SK-N-SH (cell line): ENCODE measurements around the gene MED27. TPM values are rescaled to one million over a fixed set of nuclear protein-coding genes. Genes with fewer than 3 reads are reported as not detected.

Experiments
- CTCF ChIA-PET: fragments of 300-600, 350-600 bp; formaldehyde crosslinking; extraction: SDS; loops from one replicate; lab custom pipeline; 2021; lab: Yijun Ruan, JAX
- POLR2A ChIA-PET: fragments of 350-600 bp; sonication (Branson Sonifier 250); formaldehyde crosslinking; extraction: SDS; loops from one replicate; lab custom pipeline; 2020; ENCODE audit warnings: antibody characterized with exemption, inconsistent platforms; lab: Yijun Ruan, JAX
- DNase-seq: peaks from one replicate; pipeline ENCODE4 v3.0.0; 2012
- H2AFZ ChIP-seq: fragments of 200-600 bp; sonication (generic); 2 replicates; pipeline ENCODE4 v1.8.1; 2016; ENCODE audit warnings: antibody characterized with exemption, mild to moderate bottlenecking, low read depth
- H3F3A ChIP-seq: fragments of 200-600 bp; sonication (generic); replicated peaks from 2 replicates; pipeline ENCODE3; 2016; ENCODE audit warnings: antibody characterized with exemption, mild to moderate bottlenecking; ENCODE audit not compliant: insufficient read depth
- H3K27ac ChIP-seq, 2 experiments: fragments of 200-500 bp in 1 of 2; fragments of 200-600 bp in 1 of 2; sonication (Bioruptor generic) in 1 of 2; sonication (generic), shearing (Covaris generic) in 1 of 2; 2 replicates each; pipeline versions ENCODE4 v1.5.1 to v1.6.1; 2014 to 2016; ENCODE audit warnings: low read depth in 2 of 2, inconsistent platforms in 1 of 2, low read length in 1 of 2, mild to moderate bottlenecking in 1 of 2, mixed read lengths in 1 of 2
- H3K27me3 ChIP-seq: fragments of 200-600 bp; sonication (generic), shearing (Covaris generic); 2 replicates; pipeline ENCODE4 v1.6.1; 2016; ENCODE audit warnings: mixed run types; ENCODE audit not compliant: insufficient read depth
- H3K36me3 ChIP-seq, 2 experiments: fragments of 200-500 bp in 1 of 2; fragments of 200-600 bp in 1 of 2; sonication (Bioruptor generic) in 1 of 2; sonication (generic) in 1 of 2; replicated peaks in 1 of 2; 2 replicates each; pipeline versions ENCODE3 to v1.5.1; 2014 to 2016; ENCODE audit warnings: low read length in 1 of 2, mild to moderate bottlenecking in 1 of 2; ENCODE audit not compliant: insufficient read depth in 2 of 2, control insufficient read depth in 1 of 2
- H3K4me1 ChIP-seq, 2 experiments: fragments of 200-500 bp in 1 of 2; fragments of 200-600 bp in 1 of 2; sonication (Bioruptor generic) in 1 of 2; sonication (generic), shearing (Covaris generic) in 1 of 2; 2 replicates each; pipeline versions ENCODE4 v1.5.1 to v1.6.1; 2014 to 2016; ENCODE audit warnings: low read depth in 1 of 2, low read length in 1 of 2, mixed run types in 1 of 2; ENCODE audit not compliant: insufficient read depth in 2 of 2, control insufficient read depth in 1 of 2
- H3K4me2 ChIP-seq: fragments of 200-600 bp; sonication (generic), shearing (Covaris generic); 2 replicates; pipeline ENCODE4 v1.6.1; 2017; ENCODE audit warnings: mixed run types
- H3K4me3 ChIP-seq, 2 experiments: fragments of 200-500 bp in 1 of 2; fragments of 200-600 bp in 1 of 2; sonication (Bioruptor generic) in 1 of 2; sonication (generic), shearing (Covaris generic) in 1 of 2; 2 replicates each; pipeline versions ENCODE4 v1.5.1 to v1.8.1; 2014 to 2016; ENCODE audit warnings: low read depth in 2 of 2, inconsistent platforms in 1 of 2, low read length in 1 of 2, mild to moderate bottlenecking in 1 of 2, mixed read lengths in 1 of 2, moderate library complexity in 1 of 2
- H3K79me2 ChIP-seq: fragments of 200-600 bp; sonication (generic); 2 replicates; pipeline ENCODE4 v1.8.1; 2017; ENCODE audit warnings: mild to moderate bottlenecking; ENCODE audit not compliant: insufficient read depth
- H3K9ac ChIP-seq: fragments of 200-600 bp; sonication (generic); 2 replicates; pipeline ENCODE4 v1.6.1; 2017; ENCODE audit warnings: mixed run types
- H3K9me2 ChIP-seq: fragments of 200-600 bp; sonication (generic); 2 replicates; pipeline ENCODE4 v1.6.1; 2017; ENCODE audit warnings: mixed run types
- H3K9me3 ChIP-seq: fragments of 200-600 bp; sonication (generic); 2 replicates; pipeline ENCODE4 v1.6.1; 2017; ENCODE audit warnings: mixed run types, mild to moderate bottlenecking, moderate library complexity
- H4K20me1 ChIP-seq: fragments of 200-600 bp; sonication (generic); 2 replicates; pipeline ENCODE4 v1.6.1; 2017; ENCODE audit warnings: mild to moderate bottlenecking, mixed run types; ENCODE audit not compliant: insufficient read depth
- ELF1 ChIP-seq: IDR thresholded peaks from 2 replicates; pipeline ENCODE4 v1.4.0; 2012
- EP300 ChIP-seq, 2 experiments: IDR thresholded peaks; 2 replicates each; pipeline versions ENCODE4 v1.4.0 to v1.6.1; 2012; ENCODE audit warnings: borderline replicate concordance in 1 of 2, low read depth in 1 of 2, low read length in 1 of 2
- EZH2phosphoT487 ChIP-seq: fragments of 200-600 bp; sonication (generic); IDR thresholded peaks from 2 replicates; pipeline ENCODE4 v1.6.1; 2017; ENCODE audit warnings: low read depth, mixed run types, mild to moderate bottlenecking, antibody characterized with exemption, moderate library complexity, borderline replicate concordance
- RCOR1 ChIP-seq: fragments of 150-350 bp; IDR thresholded peaks from 2 replicates; pipeline ENCODE4 v1.6.1; 2017; ENCODE audit warnings: antibody characterized with exemption, low read length
- RXRA ChIP-seq: IDR thresholded peaks from 2 replicates; pipeline ENCODE4 v1.4.0; 2012; ENCODE audit warnings: low read depth, mild to moderate bottlenecking, borderline replicate concordance
- TAF1 ChIP-seq: IDR thresholded peaks from 2 replicates; pipeline ENCODE4 v1.6.1; 2012; ENCODE audit warnings: low read depth, mild to moderate bottlenecking, low read length, moderate library complexity, borderline replicate concordance
- YY1 ChIP-seq: IDR thresholded peaks from 2 replicates; pipeline ENCODE4 v1.4.0; 2012; ENCODE audit warnings: low read depth, mild to moderate bottlenecking
- WGBS: methylation state at CpG from one replicate; pipeline ENCODE4 v1.1.6; 2017; ENCODE audit warnings: low lambda C conversion rate; 5-methylcytosine and 5-hydroxymethylcytosine counted together
- polyA plus RNA-seq, 3 experiments: library from polyadenylated mRNA; depleted of rRNA; stranded (reverse); fragments of >200 nt; gene quantifications; 2 replicates each; pipeline ENCODE4 v1.2.3, GENCODE V29; 2012
- TF ChIP-seq, protein P1 (sequence below): IDR thresholded peaks from 2 replicates; pipeline ENCODE4; 2012
- TF ChIP-seq, protein P2 (sequence below): IDR thresholded peaks from 2 replicates; pipeline ENCODE4 v1.4.0; 2012; ENCODE audit warnings: low read depth, borderline replicate concordance
- TF ChIP-seq, protein P3 (sequence below): fragments of 200-600 bp; sonication (generic); IDR thresholded peaks from 2 replicates; pipeline ENCODE4 v1.6.1; 2017; ENCODE audit warnings: antibody characterized with exemption, mild to moderate bottlenecking, moderate library complexity
- TF ChIP-seq, protein P4 (sequence below): fragments of 150-350 bp; IDR thresholded peaks from 2 replicates; pipeline ENCODE4 v1.6.1; 2017; ENCODE audit warnings: antibody characterized with exemption, low read length, low read depth, borderline replicate concordance

MED27 gene
- polyA plus RNA-seq, 1 of the 3 experiments (the other 2 are of a cell fraction) = 35.0 TPM

DNA sequence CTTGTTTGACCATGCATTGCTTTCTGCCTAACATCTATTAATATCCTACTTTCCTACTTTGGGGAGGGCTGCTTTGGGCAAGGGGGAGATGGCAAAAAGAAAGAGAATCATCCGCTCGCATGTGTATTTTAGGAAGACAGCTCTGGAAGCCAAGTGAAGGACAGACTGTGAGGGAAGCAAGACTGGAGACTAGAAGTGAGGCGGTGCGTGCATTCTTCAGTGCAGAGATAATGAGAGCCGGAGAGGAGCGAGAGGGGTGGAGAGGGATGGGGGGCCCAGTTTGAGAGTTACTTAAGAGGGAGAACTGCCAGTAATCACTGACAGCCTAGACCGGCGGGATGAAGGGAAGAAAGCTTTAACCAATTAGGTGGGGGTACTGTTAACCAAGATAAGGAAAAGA lies 188.1 kb downstream of the MED27 start:
- Histone ChIP-seq H4K20me1 (no peaks in the 10 kb centered on the region), H3K9me2 (no peaks in the 10 kb centered on the region), H3K4me3 (no peak overlapping the region), H2AFZ (no peak overlapping the region), H3K9ac (no peak overlapping the region), H3K79me2 (no peaks in the 10 kb centered on the region), H3K27me3 (no peaks in the 10 kb centered on the region), H3K27ac (peak overlapping the region in 1 of 2 experiments; percentile 95; a peak in 1 of 4 replicates), H3K9me3 (no peaks in the 10 kb centered on the region), H3K4me2 (no peak overlapping the region), H3K36me3 (peaks cover 2 to 12% of the 10 kb centered on the region in 2 experiments), H3F3A (no peaks in the 10 kb centered on the region), H3K4me1 (peaks cover 2 to 42% of the 10 kb centered on the region in 2 experiments; a peak in 2 of 4 replicates)
- ChIA-PET POLR2A (no interaction called here), CTCF (interaction anchor here (0.6 to 0.7 kb wide), 2 partner anchors 13 to 82 kb away, joined by 3 read pairs; no protein-coding TSS in a partner anchor)
- TF ChIP-seq, protein P1, sequence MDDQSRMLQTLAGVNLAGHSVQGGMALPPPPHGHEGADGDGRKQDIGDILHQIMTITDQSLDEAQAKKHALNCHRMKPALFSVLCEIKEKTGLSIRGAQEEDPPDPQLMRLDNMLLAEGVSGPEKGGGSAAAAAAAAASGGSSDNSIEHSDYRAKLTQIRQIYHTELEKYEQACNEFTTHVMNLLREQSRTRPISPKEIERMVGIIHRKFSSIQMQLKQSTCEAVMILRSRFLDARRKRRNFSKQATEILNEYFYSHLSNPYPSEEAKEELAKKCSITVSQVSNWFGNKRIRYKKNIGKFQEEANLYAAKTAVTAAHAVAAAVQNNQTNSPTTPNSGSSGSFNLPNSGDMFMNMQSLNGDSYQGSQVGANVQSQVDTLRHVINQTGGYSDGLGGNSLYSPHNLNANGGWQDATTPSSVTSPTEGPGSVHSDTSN = no peak
- TF ChIP-seq, protein P2, sequence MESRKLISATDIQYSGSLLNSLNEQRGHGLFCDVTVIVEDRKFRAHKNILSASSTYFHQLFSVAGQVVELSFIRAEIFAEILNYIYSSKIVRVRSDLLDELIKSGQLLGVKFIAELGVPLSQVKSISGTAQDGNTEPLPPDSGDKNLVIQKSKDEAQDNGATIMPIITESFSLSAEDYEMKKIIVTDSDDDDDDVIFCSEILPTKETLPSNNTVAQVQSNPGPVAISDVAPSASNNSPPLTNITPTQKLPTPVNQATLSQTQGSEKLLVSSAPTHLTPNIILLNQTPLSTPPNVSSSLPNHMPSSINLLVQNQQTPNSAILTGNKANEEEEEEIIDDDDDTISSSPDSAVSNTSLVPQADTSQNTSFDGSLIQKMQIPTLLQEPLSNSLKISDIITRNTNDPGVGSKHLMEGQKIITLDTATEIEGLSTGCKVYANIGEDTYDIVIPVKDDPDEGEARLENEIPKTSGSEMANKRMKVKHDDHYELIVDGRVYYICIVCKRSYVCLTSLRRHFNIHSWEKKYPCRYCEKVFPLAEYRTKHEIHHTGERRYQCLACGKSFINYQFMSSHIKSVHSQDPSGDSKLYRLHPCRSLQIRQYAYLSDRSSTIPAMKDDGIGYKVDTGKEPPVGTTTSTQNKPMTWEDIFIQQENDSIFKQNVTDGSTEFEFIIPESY = no peak
- TF ChIP-seq, protein P3, sequence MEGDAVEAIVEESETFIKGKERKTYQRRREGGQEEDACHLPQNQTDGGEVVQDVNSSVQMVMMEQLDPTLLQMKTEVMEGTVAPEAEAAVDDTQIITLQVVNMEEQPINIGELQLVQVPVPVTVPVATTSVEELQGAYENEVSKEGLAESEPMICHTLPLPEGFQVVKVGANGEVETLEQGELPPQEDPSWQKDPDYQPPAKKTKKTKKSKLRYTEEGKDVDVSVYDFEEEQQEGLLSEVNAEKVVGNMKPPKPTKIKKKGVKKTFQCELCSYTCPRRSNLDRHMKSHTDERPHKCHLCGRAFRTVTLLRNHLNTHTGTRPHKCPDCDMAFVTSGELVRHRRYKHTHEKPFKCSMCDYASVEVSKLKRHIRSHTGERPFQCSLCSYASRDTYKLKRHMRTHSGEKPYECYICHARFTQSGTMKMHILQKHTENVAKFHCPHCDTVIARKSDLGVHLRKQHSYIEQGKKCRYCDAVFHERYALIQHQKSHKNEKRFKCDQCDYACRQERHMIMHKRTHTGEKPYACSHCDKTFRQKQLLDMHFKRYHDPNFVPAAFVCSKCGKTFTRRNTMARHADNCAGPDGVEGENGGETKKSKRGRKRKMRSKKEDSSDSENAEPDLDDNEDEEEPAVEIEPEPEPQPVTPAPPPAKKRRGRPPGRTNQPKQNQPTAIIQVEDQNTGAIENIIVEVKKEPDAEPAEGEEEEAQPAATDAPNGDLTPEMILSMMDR = no peak
- TF ChIP-seq YY1 (no peak), RXRA (no peak), EP300 (IDR thresholded peaks at IDR 0.05; ENCODE audit: borderline replicate concordance in 1 of 2, low read depth in 1 of 2, low read length in 1 of 2) (no peak), TAF1 (no peak), ELF1 (no peak), EZH2phosphoT487 (no peak), RCOR1 (no peak)
- TF ChIP-seq, protein P4, sequence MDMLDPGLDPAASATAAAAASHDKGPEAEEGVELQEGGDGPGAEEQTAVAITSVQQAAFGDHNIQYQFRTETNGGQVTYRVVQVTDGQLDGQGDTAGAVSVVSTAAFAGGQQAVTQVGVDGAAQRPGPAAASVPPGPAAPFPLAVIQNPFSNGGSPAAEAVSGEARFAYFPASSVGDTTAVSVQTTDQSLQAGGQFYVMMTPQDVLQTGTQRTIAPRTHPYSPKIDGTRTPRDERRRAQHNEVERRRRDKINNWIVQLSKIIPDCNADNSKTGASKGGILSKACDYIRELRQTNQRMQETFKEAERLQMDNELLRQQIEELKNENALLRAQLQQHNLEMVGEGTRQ = no peak
- 95% methylated on average over 8 of the region's 8 CpGs for WGBS
- DNase-seq = no peak
